Hypothalamus (tissue), 51 donors: ENCODE measurements around the gene C10orf143.

Experiments
- DNase-seq, 51 donors: peaks; one replicate each; lab custom pipeline; 2025; lab: John Stamatoyannopoulos, UW

The C10orf143 gene

GRCh38 chr10:130018265-130018664 lies 92.4 kb downstream of the C10orf143 start:
- no peak for DNase-seq

- DNase-seq = no peak
Measured at GRCh38 chr10:130017631-130018022, 93.0 kb downstream of the C10orf143 start.

- DNase-seq = no peak
Measured at GRCh38 chr10:130016993-130017630, 93.5 kb downstream of the C10orf143 start.

GRCh38 chr10:130016095-130016494 lies 94.5 kb downstream of the C10orf143 start:
- no peak for DNase-seq

GRCh38 chr10:130015075-130015695 lies 95.4 kb downstream of the C10orf143 start:
- DNase-seq = no peak

GRCh38 chr10:130014263-130015074 lies 96.2 kb downstream of the C10orf143 start:
- peak in 1 of 51 donors; percentile 7 for DNase-seq
